ENCODE data around the gene SEPTIN7. TPM values are rescaled to one million over a fixed set of nuclear protein-coding genes. Genes with fewer than 3 reads are reported as not detected.

Gene SEPTIN7
- total RNA-seq, 1 experiment from 2014 or later = 161 TPM

DNA sequence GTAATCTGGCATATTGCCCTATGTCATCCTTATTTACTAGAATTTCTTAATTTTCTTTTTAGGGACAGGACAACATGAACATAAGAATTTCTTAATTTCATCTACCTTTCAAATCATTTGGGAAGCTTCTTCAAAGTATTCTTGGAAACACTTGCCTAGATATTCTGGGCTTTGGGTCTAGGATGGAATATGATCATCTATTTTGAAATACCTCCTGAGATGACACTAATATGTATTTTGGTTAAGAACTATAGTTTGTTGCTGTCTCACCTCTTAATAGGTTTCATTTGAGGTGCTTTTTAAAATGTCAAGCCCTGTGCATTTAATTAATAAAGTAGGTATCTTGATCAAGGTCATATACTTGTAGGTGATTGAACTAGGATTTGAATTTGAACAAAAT is 49.1 kb downstream of the SEPTIN7 start (continued):
- TF ChIP-seq NFATC4 (CRISPR knock-in tag; IDR thresholded peaks at IDR 0.05) (no peak), GRHL2 (CRISPR knock-in tag; IDR thresholded peaks at IDR 0.05; ENCODE audit: insufficient replicate concordance, severe bottlenecking) (no peak), MYBL2 (CRISPR knock-in tag; IDR thresholded peaks at IDR 0.05) (no peak), GABPB1 (CRISPR knock-in tag; IDR thresholded peaks at IDR 0.05) (no peak), NFYB (CRISPR knock-in tag; conservative IDR thresholded peaks at IDR 0.05; ENCODE audit: low read depth) (no peak), RORB (CRISPR knock-in tag; IDR thresholded peaks at IDR 0.05) (no peak)
- TF ChIP-seq, protein P1, sequence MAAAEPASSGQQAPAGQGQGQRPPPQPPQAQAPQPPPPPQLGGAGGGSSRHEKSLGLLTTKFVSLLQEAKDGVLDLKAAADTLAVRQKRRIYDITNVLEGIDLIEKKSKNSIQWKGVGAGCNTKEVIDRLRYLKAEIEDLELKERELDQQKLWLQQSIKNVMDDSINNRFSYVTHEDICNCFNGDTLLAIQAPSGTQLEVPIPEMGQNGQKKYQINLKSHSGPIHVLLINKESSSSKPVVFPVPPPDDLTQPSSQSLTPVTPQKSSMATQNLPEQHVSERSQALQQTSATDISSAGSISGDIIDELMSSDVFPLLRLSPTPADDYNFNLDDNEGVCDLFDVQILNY (CRISPR knock-in tag; IDR thresholded peaks at IDR 0.05) = no peak
- TF ChIP-seq, protein P2, sequence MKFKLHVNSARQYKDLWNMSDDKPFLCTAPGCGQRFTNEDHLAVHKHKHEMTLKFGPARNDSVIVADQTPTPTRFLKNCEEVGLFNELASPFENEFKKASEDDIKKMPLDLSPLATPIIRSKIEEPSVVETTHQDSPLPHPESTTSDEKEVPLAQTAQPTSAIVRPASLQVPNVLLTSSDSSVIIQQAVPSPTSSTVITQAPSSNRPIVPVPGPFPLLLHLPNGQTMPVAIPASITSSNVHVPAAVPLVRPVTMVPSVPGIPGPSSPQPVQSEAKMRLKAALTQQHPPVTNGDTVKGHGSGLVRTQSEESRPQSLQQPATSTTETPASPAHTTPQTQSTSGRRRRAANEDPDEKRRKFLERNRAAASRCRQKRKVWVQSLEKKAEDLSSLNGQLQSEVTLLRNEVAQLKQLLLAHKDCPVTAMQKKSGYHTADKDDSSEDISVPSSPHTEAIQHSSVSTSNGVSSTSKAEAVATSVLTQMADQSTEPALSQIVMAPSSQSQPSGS (CRISPR knock-in tag; IDR thresholded peaks at IDR 0.05; ENCODE audit: borderline replicate concordance, low read depth) = no peak
- TF ChIP-seq, protein P3, sequence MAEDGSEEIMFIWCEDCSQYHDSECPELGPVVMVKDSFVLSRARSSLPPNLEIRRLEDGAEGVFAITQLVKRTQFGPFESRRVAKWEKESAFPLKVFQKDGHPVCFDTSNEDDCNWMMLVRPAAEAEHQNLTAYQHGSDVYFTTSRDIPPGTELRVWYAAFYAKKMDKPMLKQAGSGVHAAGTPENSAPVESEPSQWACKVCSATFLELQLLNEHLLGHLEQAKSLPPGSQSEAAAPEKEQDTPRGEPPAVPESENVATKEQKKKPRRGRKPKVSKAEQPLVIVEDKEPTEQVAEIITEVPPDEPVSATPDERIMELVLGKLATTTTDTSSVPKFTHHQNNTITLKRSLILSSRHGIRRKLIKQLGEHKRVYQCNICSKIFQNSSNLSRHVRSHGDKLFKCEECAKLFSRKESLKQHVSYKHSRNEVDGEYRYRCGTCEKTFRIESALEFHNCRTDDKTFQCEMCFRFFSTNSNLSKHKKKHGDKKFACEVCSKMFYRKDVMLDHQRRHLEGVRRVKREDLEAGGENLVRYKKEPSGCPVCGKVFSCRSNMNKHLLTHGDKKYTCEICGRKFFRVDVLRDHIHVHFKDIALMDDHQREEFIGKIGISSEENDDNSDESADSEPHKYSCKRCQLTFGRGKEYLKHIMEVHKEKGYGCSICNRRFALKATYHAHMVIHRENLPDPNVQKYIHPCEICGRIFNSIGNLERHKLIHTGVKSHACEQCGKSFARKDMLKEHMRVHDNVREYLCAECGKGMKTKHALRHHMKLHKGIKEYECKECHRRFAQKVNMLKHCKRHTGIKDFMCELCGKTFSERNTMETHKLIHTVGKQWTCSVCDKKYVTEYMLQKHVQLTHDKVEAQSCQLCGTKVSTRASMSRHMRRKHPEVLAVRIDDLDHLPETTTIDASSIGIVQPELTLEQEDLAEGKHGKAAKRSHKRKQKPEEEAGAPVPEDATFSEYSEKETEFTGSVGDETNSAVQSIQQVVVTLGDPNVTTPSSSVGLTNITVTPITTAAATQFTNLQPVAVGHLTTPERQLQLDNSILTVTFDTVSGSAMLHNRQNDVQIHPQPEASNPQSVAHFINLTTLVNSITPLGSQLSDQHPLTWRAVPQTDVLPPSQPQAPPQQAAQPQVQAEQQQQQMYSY (CRISPR knock-in tag; IDR thresholded peaks at IDR 0.05) = no peak
- TF ChIP-seq, protein P4, sequence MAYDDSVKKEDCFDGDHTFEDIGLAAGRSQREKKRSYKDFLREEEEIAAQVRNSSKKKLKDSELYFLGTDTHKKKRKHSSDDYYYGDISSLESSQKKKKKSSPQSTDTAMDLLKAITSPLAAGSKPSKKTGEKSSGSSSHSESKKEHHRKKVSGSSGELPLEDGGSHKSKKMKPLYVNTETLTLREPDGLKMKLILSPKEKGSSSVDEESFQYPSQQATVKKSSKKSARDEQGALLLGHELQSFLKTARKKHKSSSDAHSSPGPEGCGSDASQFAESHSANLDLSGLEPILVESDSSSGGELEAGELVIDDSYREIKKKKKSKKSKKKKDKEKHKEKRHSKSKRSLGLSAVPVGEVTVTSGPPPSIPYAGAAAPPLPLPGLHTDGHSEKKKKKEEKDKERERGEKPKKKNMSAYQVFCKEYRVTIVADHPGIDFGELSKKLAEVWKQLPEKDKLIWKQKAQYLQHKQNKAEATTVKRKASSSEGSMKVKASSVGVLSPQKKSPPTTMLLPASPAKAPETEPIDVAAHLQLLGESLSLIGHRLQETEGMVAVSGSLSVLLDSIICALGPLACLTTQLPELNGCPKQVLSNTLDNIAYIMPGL (CRISPR knock-in tag; IDR thresholded peaks at IDR 0.05) = no peak

Other genes with a start within 250 kb of the SEPTIN7 start
- 15.5 to 18.5 TPM (median 16.2 TPM) in 3 replicates for gene HERPUD2, start 105.9 kb upstream of the SEPTIN7 start, total RNA-seq (2021)